ENCODE data around the gene NADSYN1. TPM values are rescaled to one million over a fixed set of nuclear protein-coding genes. Genes with fewer than 3 reads are reported as not detected.

Gene NADSYN1
- total RNA-seq, 1 experiment from 2014 or later, result 91.3 TPM

- Mint-ChIP-seq H3K27ac (ENCODE audit: unreplicated experiment) (no peak overlapping the region), H3K4me3 (ENCODE audit: unreplicated experiment) (no peak overlapping the region), H3K36me3 (ENCODE audit: insufficient read depth, unreplicated experiment) (no peaks in the 10 kb centered on the region), H3K27me3 (ENCODE audit: insufficient read depth, unreplicated experiment) (peaks cover 5% of the 10 kb centered on the region), H3K4me1 (ENCODE audit: low read depth, unreplicated experiment) (peaks cover 12% of the 10 kb centered on the region), H3K9me3 (ENCODE audit: unreplicated experiment) (peaks cover 18% of the 10 kb centered on the region)
- H3K27me3 ChIP-seq (replicated peaks; ENCODE audit: control insufficient read depth, insufficient read depth, low read length), result no peaks in the 10 kb centered on the region
- intact Hi-C loops (cut with micrococcal nuclease; ENCODE audit: unreplicated experiment), result no loop called here
- no TSS peak for BruUV-seq (replicated peaks)
- no peak overlapping the region for H3K4me3 ChIP-seq (ENCODE audit: low read depth, low read length)
- peak in 1 of 2 experiments; percentile 40 for DNase-seq
- ChIA-PET POLR2A (no interaction called here), CTCF (interaction anchor here (0.5 to 1.1 kb wide), 2 partner anchors 15 to 222 kb away, joined by 4 to 6 read pairs; no protein-coding TSS in a partner anchor)
- peaks cover 5% of the 10 kb centered on the region; the same call in 1 of the 2 replicates for H3K9me3 ChIP-seq
- H3K36me3 ChIP-seq (ENCODE audit: control insufficient read depth, insufficient read depth, low read length), result no peaks in the 10 kb centered on the region
- TF ChIP-seq, protein P1, sequence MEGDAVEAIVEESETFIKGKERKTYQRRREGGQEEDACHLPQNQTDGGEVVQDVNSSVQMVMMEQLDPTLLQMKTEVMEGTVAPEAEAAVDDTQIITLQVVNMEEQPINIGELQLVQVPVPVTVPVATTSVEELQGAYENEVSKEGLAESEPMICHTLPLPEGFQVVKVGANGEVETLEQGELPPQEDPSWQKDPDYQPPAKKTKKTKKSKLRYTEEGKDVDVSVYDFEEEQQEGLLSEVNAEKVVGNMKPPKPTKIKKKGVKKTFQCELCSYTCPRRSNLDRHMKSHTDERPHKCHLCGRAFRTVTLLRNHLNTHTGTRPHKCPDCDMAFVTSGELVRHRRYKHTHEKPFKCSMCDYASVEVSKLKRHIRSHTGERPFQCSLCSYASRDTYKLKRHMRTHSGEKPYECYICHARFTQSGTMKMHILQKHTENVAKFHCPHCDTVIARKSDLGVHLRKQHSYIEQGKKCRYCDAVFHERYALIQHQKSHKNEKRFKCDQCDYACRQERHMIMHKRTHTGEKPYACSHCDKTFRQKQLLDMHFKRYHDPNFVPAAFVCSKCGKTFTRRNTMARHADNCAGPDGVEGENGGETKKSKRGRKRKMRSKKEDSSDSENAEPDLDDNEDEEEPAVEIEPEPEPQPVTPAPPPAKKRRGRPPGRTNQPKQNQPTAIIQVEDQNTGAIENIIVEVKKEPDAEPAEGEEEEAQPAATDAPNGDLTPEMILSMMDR (IDR thresholded peaks at IDR 0.05; ENCODE audit: insufficient read depth in 1 of 2, low read depth in 1 of 2, low read length in 1 of 2, severe bottlenecking in 1 of 2, unreplicated experiment in 1 of 2), result no peak
- peaks cover 17% of the 10 kb centered on the region for H3K4me1 ChIP-seq
These were observed 95.7 kb downstream of the NADSYN1 start for GRCh38 chr11:71548716-71549151.

Small RNAs within 50 kb of the gene (microRNA-seq; reads per million reads assigned to microRNA genes)
- not detected for gene MIR6754

Other genes starting within 250 kb of the NADSYN1 start
- 175 and 177 TPM in 2 replicates for gene SHANK2, start 200.6 kb upstream of the NADSYN1 start, total RNA-seq (2022)
- 344 and 371 TPM in 2 replicates for gene DHCR7, start 4.8 kb upstream of the NADSYN1 start, total RNA-seq (2022)
- not detected in 2 replicates for gene KRTAP5-7, start 74.1 kb downstream of the NADSYN1 start, total RNA-seq (2022)
- not detected in 2 replicates for gene KRTAP5-8, start 84.8 kb downstream of the NADSYN1 start, total RNA-seq (2022)
- not detected in 2 replicates for gene KRTAP5-9, start 95.2 kb downstream of the NADSYN1 start, total RNA-seq (2022)
- not detected in 2 replicates for gene KRTAP5-10, start 112.4 kb downstream of the NADSYN1 start, total RNA-seq (2022)
- not detected in 2 replicates for gene KRTAP5-11, start 129.7 kb downstream of the NADSYN1 start, total RNA-seq (2022)

All from Caco-2 (cell line).